Naive thymus-derived CD8-positive, alpha-beta T cell (primary cell): ENCODE measurements around the gene C11orf98. TPM values are rescaled to one million over a fixed set of nuclear protein-coding genes. Genes with fewer than 3 reads are reported as not detected.

Experiments used
- ATAC-seq, 2 donors: fragments of 150-1000 bp; cut with Tn5 transposase in 1 of 2; sonication (Bioruptor Pico), chemical (Tn5 transposase) in 1 of 2; 1 replicate in 1 of 2; 2 replicates in 1 of 2; pipeline ENCODE4 v1.10.0; 2021; ENCODE audit warnings: mild to moderate bottlenecking in 2 of 2, moderate library complexity in 2 of 2
- POLR2A ChIA-PET: fragments of 350-600 bp; sonication (Branson Sonifier 250); formaldehyde crosslinking; loops from one replicate; lab custom pipeline; 2021; ENCODE audit warnings: antibody characterized with exemption; lab: Charles Lee
- DNase-seq, 10 donors: peaks; one replicate each; pipeline versions ENCODE4 v3.0.0 to v3.0.0-alpha.2; 2020 to 2022
- H3K27ac Mint-ChIP-seq, 10 donors: one replicate each; pipeline ENCODE4 v1.8.0; 2020 to 2022; ENCODE audit warnings: mild to moderate bottlenecking in 10 of 10, mixed read lengths in 10 of 10, moderate library complexity in 4 of 10, inconsistent platforms in 1 of 10
- H3K27me3 Mint-ChIP-seq, 5 donors: one replicate each; pipeline ENCODE4 v1.8.0; 2021 to 2022; ENCODE audit warnings: mixed read lengths in 5 of 5
- H3K36me3 Mint-ChIP-seq, 3 donors: one replicate each; pipeline ENCODE4 v1.8.0; 2020 to 2022; ENCODE audit warnings: mixed read lengths in 3 of 3, mild to moderate bottlenecking in 2 of 3, inconsistent platforms in 1 of 3
- H3K4me1 Mint-ChIP-seq, 4 donors: one replicate each; pipeline ENCODE4 v1.8.0; 2021 to 2022; ENCODE audit warnings: mixed read lengths in 4 of 4
- H3K4me3 Mint-ChIP-seq, 10 donors: one replicate each; pipeline ENCODE4 v1.8.0; 2020 to 2022; ENCODE audit warnings: mild to moderate bottlenecking in 10 of 10, mixed read lengths in 10 of 10, moderate library complexity in 6 of 10, inconsistent platforms in 1 of 10
- H3K9me3 Mint-ChIP-seq, 9 donors: one replicate each; pipeline ENCODE4 v1.8.0; 2020 to 2022; ENCODE audit warnings: mixed read lengths in 9 of 9, mild to moderate bottlenecking in 3 of 9, inconsistent platforms in 1 of 9, moderate library complexity in 1 of 9
- polyA plus RNA-seq, 3 donors: library from polyadenylated mRNA; unstranded; fragments of 300-500 nt; fragmentation: Illumina TruSeq; gene quantifications; one replicate each; pipeline ENCODE4 v1.2.3, GENCODE V29; 2021
- total RNA-seq, 8 experiments: library from RNA in 2 of 8; stranded (reverse) in 2 of 8; gene quantifications; one replicate each; pipeline ENCODE4 v1.2.3 and lab custom pipeline; 2021 to 2026

The C11orf98 gene
- total and polyA plus RNA-seq, 5 experiments from 2014 or later: 51.8 to 149 (median 99.9) TPM

- H3K4me3 Mint-ChIP-seq: peak overlapping the region in 1 of 10 donors; percentile 22
- peak overlapping the region in 4 of 10 donors; percentile 6 to 62 (median 16) for H3K27ac Mint-ChIP-seq
- ATAC-seq (no peak), DNase-seq (no peak)
- H3K9me3 Mint-ChIP-seq: peaks cover 0 to 2% (median 0%) of the 10 kb centered on the region in 9 donors
- peaks cover 0 to 19% (median 0%) of the 10 kb centered on the region in 3 donors for H3K36me3 Mint-ChIP-seq
- H3K27me3 Mint-ChIP-seq: no peaks in the 10 kb centered on the region
- POLR2A ChIA-PET: interaction anchor here (0.6 to 19.9 kb wide), 8 partner anchors 9 to 118 kb away, joined by 3 to 541 read pairs (median 6); partner anchors contain the start of genes C11orf98, CSKMT, EML3 and HNRNPUL2
- H3K4me1 Mint-ChIP-seq: peaks cover 18 to 56% (median 40%) of the 10 kb centered on the region in 4 donors
These were observed 15.5 kb downstream of the C11orf98 start for GRCh38 chr11:62649486-62649885.

- Mint-ChIP-seq H3K4me1 (peaks cover 18 to 58% (median 41%) of the 10 kb centered on the region in 4 donors), H3K36me3 (peaks cover 0 to 24% (median 0%) of the 10 kb centered on the region in 3 donors), H3K4me3 (peak overlapping the region in 1 of 10 donors; percentile 7), H3K27ac (peak overlapping the region in 2 of 10 donors; percentile 22 to 29), H3K27me3 (no peaks in the 10 kb centered on the region), H3K9me3 (peaks cover 0 to 2% (median 0%) of the 10 kb centered on the region in 9 donors)
- no peak for DNase-seq
- POLR2A ChIA-PET: interaction anchor here (0.6 to 19.9 kb wide), 8 partner anchors 20 to 79 kb away, joined by 3 to 541 read pairs (median 8); partner anchors contain the start of genes B3GAT3, C11orf98, CSKMT and EML3
- no peak for ATAC-seq
These were observed 16.0 kb downstream of the C11orf98 start for GRCh38 chr11:62648967-62649364.

- H3K27ac Mint-ChIP-seq: no peak overlapping the region
- no peak overlapping the region for H3K4me3 Mint-ChIP-seq
- no peaks in the 10 kb centered on the region for H3K9me3 Mint-ChIP-seq
- DNase-seq: no peak
- H3K27me3 Mint-ChIP-seq: no peaks in the 10 kb centered on the region
- ATAC-seq: no peak
- POLR2A ChIA-PET: interaction anchor here (0.8 to 19.9 kb wide), 11 partner anchors 9 to 106 kb away, joined by 3 to 541 read pairs (median 4); partner anchors contain the start of genes B3GAT3, C11orf98, CSKMT and EML3
- H3K4me1 Mint-ChIP-seq: peaks cover 15 to 56% (median 37%) of the 10 kb centered on the region in 4 donors
- peaks cover 0 to 26% (median 0%) of the 10 kb centered on the region in 3 donors for H3K36me3 Mint-ChIP-seq
These were observed 16.6 kb downstream of the C11orf98 start for GRCh38 chr11:62648185-62648966.

GRCh38 chr11:62647609-62648005, 17.4 kb downstream of the C11orf98 start:
- no peaks in the 10 kb centered on the region for H3K27me3 Mint-ChIP-seq
- POLR2A ChIA-PET: interaction anchor here (0.8 to 19.9 kb wide), 11 partner anchors 9 to 1669 kb away, joined by 3 to 541 read pairs (median 9); partner anchors contain the start of genes B3GAT3, C11orf98, CSKMT and EML3
- peaks cover 0 to 32% (median 0%) of the 10 kb centered on the region in 3 donors for H3K36me3 Mint-ChIP-seq
- ATAC-seq (no peak), DNase-seq (no peak)
- peak overlapping the region in 1 of 10 donors; percentile 45 for H3K4me3 Mint-ChIP-seq
- peak overlapping the region in 1 of 10 donors; percentile 22 for H3K27ac Mint-ChIP-seq
- no peaks in the 10 kb centered on the region for H3K9me3 Mint-ChIP-seq
- peaks cover 13 to 56% (median 34%) of the 10 kb centered on the region in 4 donors for H3K4me1 Mint-ChIP-seq

GRCh38 chr11:62646825-62647608, 18.0 kb downstream of the C11orf98 start:
- Mint-ChIP-seq H3K36me3 (peaks cover 0 to 35% (median 0%) of the 10 kb centered on the region in 3 donors), H3K27ac (peak overlapping the region; percentile 85 to 99 (median 98)), H3K9me3 (no peaks in the 10 kb centered on the region), H3K27me3 (no peaks in the 10 kb centered on the region), H3K4me3 (peak overlapping the region; percentile 92 to 99 (median 97)), H3K4me1 (peaks cover 9 to 53% (median 29%) of the 10 kb centered on the region in 4 donors)
- POLR2A ChIA-PET: interaction anchor here (0.5 to 19.9 kb wide), 32 partner anchors 9 to 1670 kb away, joined by 3 to 541 read pairs (median 6); partner anchors contain the start of genes B3GAT3, C11orf98, CSKMT and EML3
- ATAC-seq: no peak
- DNase-seq: no peak

- H3K27ac Mint-ChIP-seq: peak within 1 kb of the TSS; percentile 90 to 99 (median 98)
- peaks cover 9 to 50% (median 32%) of the 10 kb centered on the region in 4 donors for H3K4me1 Mint-ChIP-seq
- peak; percentile 97 to 98 for ATAC-seq
- no peaks in the 10 kb centered on the region for H3K9me3 Mint-ChIP-seq
- DNase-seq: peak; percentile 94 to 99 (median 97)
- peak within 1 kb of the TSS; percentile 92 to 99 (median 97) for H3K4me3 Mint-ChIP-seq
- POLR2A ChIA-PET: interaction anchor here (0.5 to 19.9 kb wide), 37 partner anchors 9 to 1734 kb away, joined by 3 to 541 read pairs (median 5); partner anchors contain the start of genes B3GAT3, C11orf98, CSKMT and EML3
- peaks cover 0 to 35% (median 0%) of the 10 kb centered on the region in 3 donors for H3K36me3 Mint-ChIP-seq
- H3K27me3 Mint-ChIP-seq: no peaks in the 10 kb centered on the region
These were observed 18.8 kb downstream of the C11orf98 start, which contains the start of gene GANAB for GRCh38 chr11:62645946-62646824. Gene GANAB (minus strand): TSS chr11:62646613. CDS start chr11:62646599, 14 bp downstream.

GRCh38 chr11:62645671-62645945, 19.4 kb downstream of the C11orf98 start:
- POLR2A ChIA-PET: interaction anchor here (0.5 to 19.9 kb wide), 31 partner anchors 8 to 1733 kb away, joined by 3 to 541 read pairs (median 5); partner anchors contain the start of genes B3GAT3, C11orf98, CSKMT and EML3
- ATAC-seq (no peak), DNase-seq (peak in 2 of 10 donors; percentile 17 to 29)
- H3K4me3 Mint-ChIP-seq: peak overlapping the region; percentile 92 to 99 (median 97)
- no peaks in the 10 kb centered on the region for H3K27me3 Mint-ChIP-seq
- no peaks in the 10 kb centered on the region for H3K9me3 Mint-ChIP-seq
- peaks cover 0 to 34% (median 0%) of the 10 kb centered on the region in 3 donors for H3K36me3 Mint-ChIP-seq
- H3K27ac Mint-ChIP-seq: peak overlapping the region; percentile 90 to 99 (median 98)
- peaks cover 13 to 51% (median 36%) of the 10 kb centered on the region in 4 donors for H3K4me1 Mint-ChIP-seq

- H3K27ac Mint-ChIP-seq: peak overlapping the region in 9 of 10 donors; percentile 9 to 90 (median 69)
- POLR2A ChIA-PET: interaction anchor here (0.7 to 19.9 kb wide), 11 partner anchors 9 to 237 kb away, joined by 3 to 541 read pairs (median 8); partner anchors contain the start of genes B3GAT3, C11orf98, CSKMT and EEF1G
- H3K36me3 Mint-ChIP-seq: peaks cover 0 to 32% (median 0%) of the 10 kb centered on the region in 3 donors
- DNase-seq (no peak), ATAC-seq (no peak)
- no peaks in the 10 kb centered on the region for H3K27me3 Mint-ChIP-seq
- H3K9me3 Mint-ChIP-seq: no peaks in the 10 kb centered on the region
- H3K4me1 Mint-ChIP-seq: peaks cover 17 to 54% (median 45%) of the 10 kb centered on the region in 4 donors
- peak overlapping the region in 9 of 10 donors; percentile 21 to 95 (median 45) for H3K4me3 Mint-ChIP-seq
These were observed 20.8 kb downstream of the C11orf98 start for GRCh38 chr11:62644220-62644619.

- H3K27ac Mint-ChIP-seq: peak overlapping the region in 8 of 10 donors; percentile 17 to 92 (median 71)
- peaks cover 10 to 48% (median 20%) of the 10 kb centered on the region in 4 donors for H3K4me1 Mint-ChIP-seq
- no peak for DNase-seq
- H3K9me3 Mint-ChIP-seq: no peaks in the 10 kb centered on the region
- no peaks in the 10 kb centered on the region for H3K27me3 Mint-ChIP-seq
- POLR2A ChIA-PET: interaction anchor here (1.4 to 1.6 kb wide), 2 partner anchors 10 to 13 kb away, joined by 3 to 13 read pairs; partner anchors contain the start of gene B3GAT3
- no peak overlapping the region for H3K4me3 Mint-ChIP-seq
- ATAC-seq: no peak
- H3K36me3 Mint-ChIP-seq: peaks cover 0 to 92% (median 43%) of the 10 kb centered on the region in 3 donors
These were observed 32.5 kb downstream of the C11orf98 start for GRCh38 chr11:62632492-62632891.

GRCh38 chr11:62627713-62628112, 37.3 kb downstream of the C11orf98 start:
- DNase-seq (no peak), ATAC-seq (peak; percentile 34 to 48)
- Mint-ChIP-seq H3K4me1 (peaks cover 0 to 15% (median 6%) of the 10 kb centered on the region in 4 donors), H3K27me3 (no peaks in the 10 kb centered on the region), H3K4me3 (no peak overlapping the region), H3K27ac (peak overlapping the region in 8 of 10 donors; percentile 24 to 85 (median 54)), H3K9me3 (no peaks in the 10 kb centered on the region), H3K36me3 (peaks cover 6 to 80% (median 33%) of the 10 kb centered on the region in 3 donors)
- POLR2A ChIA-PET: interaction anchor here (0.7 to 3.2 kb wide), 5 partner anchors 10 to 72 kb away, joined by 5 to 21 read pairs (median 9); partner anchors contain the start of genes C11orf98, CSKMT, GANAB and TUT1
